PFSK-1 (cell line): Measurements from ENCODE around the gene ACOX1. TPM values are rescaled to one million over a fixed set of nuclear protein-coding genes. Genes with fewer than 3 reads are reported as not detected.

Experiments used
- FOXP2 ChIP-seq: optimal IDR thresholded peaks from 2 replicates; pipeline ENCODE3; 2011; ENCODE audit warnings: borderline replicate concordance, control low read depth, inconsistent platforms; ENCODE audit not compliant: insufficient read depth; ENCODE audit errors: extremely low read length, extremely low read depth
- POLR2AphosphoS5 ChIP-seq: IDR thresholded peaks from 2 replicates; pipeline ENCODE4 v1.6.1; 2012; ENCODE audit warnings: low read depth, mild to moderate bottlenecking, control low read depth, low read length, moderate library complexity
- SIN3A ChIP-seq: IDR thresholded peaks from 2 replicates; pipeline ENCODE4 v1.6.1; 2012; ENCODE audit warnings: mild to moderate bottlenecking, low read length, moderate library complexity, borderline replicate concordance; ENCODE audit not compliant: insufficient read depth
- TAF1 ChIP-seq: IDR thresholded peaks from 2 replicates; pipeline ENCODE4 v1.6.1; 2012; ENCODE audit warnings: low read length, control low read depth, borderline replicate concordance; ENCODE audit not compliant: insufficient read depth
- polyA plus RNA-seq: library from polyadenylated mRNA; unstranded; fragments of >200 nt; gene quantifications from one replicate; pipeline ENCODE4 v1.2.1, GENCODE V29; 2012; ENCODE audit warnings: low read depth, missing spikeins; ENCODE audit not compliant: insufficient read length
- TF ChIP-seq, protein P1 (sequence below), 2 experiments: IDR thresholded peaks; 2 replicates each; pipeline versions ENCODE4 v1.6.1 to v1.8.0; 2011 to 2012; ENCODE audit warnings: low read depth in 2 of 2, low read length in 2 of 2, control low read depth in 1 of 2, inconsistent platforms in 1 of 2, mild to moderate bottlenecking in 1 of 2, moderate library complexity in 1 of 2; ENCODE audit not compliant: insufficient read depth in 1 of 2

ACOX1 gene
- polyA plus RNA-seq: 16.4 TPM

DNA sequence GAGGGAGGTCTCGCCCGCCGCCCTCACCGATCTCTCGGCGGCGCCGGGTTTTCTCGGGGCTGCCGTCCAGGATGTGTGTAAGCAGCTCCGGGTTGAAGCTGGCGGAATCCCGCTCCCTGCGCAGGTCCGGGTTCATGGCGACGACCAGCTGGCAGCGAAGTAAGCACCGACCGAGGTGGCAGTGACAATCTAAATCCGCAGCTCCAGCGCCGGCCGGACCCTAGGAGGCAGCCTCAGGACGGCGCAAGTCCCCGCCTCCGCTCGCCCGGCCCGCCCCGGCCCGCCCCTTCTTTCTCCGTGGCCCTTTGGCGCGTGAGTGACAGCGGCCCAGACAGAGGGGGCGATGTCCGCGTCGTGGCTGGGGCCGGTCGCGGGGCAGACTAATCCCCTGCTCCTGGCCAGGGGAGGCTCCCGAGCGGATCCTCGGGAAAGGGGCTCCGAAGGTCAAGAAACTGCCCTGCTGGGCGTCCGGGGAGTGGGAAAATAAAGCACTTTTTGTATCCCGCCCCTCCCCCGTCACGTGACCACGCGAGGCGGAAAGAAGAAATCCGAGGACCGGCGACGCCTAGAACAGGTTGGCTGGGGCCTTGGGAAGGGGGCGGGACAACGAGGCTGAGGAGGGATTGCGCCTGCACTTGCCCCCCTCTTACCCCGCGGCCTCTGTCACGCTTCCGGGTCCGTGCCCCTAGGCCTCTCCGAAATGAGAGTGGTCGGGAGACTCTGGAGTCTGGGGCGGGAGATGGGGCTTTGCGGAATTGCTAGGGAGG lies at the start of gene ACOX1, which contains the start of gene TEN1:
ACOX1 (minus strand) TSS at position 229 of the 767 bp plus-strand sequence; CDS start at position 136, 93 bp downstream.
TEN1 (plus strand) TSS at position 303 of the 767 bp plus-strand sequence. CDS start 6,953 bp downstream, outside the sequence.
- peak; percentile 87; the same call in 1 of the 2 replicates for TF ChIP-seq TAF1
- TF ChIP-seq POLR2AphosphoS5: peak; percentile 87
- TF ChIP-seq FOXP2: peak; percentile 79
- TF ChIP-seq, protein P1, sequence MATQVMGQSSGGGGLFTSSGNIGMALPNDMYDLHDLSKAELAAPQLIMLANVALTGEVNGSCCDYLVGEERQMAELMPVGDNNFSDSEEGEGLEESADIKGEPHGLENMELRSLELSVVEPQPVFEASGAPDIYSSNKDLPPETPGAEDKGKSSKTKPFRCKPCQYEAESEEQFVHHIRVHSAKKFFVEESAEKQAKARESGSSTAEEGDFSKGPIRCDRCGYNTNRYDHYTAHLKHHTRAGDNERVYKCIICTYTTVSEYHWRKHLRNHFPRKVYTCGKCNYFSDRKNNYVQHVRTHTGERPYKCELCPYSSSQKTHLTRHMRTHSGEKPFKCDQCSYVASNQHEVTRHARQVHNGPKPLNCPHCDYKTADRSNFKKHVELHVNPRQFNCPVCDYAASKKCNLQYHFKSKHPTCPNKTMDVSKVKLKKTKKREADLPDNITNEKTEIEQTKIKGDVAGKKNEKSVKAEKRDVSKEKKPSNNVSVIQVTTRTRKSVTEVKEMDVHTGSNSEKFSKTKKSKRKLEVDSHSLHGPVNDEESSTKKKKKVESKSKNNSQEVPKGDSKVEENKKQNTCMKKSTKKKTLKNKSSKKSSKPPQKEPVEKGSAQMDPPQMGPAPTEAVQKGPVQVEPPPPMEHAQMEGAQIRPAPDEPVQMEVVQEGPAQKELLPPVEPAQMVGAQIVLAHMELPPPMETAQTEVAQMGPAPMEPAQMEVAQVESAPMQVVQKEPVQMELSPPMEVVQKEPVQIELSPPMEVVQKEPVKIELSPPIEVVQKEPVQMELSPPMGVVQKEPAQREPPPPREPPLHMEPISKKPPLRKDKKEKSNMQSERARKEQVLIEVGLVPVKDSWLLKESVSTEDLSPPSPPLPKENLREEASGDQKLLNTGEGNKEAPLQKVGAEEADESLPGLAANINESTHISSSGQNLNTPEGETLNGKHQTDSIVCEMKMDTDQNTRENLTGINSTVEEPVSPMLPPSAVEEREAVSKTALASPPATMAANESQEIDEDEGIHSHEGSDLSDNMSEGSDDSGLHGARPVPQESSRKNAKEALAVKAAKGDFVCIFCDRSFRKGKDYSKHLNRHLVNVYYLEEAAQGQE (IDR thresholded peaks at IDR 0.05; ENCODE audit: insufficient read depth in 1 of 2, low read depth in 2 of 2, low read length in 2 of 2): no peak; a peak in 1 of 4 replicates
- peak; percentile 60; the same call in 1 of the 2 replicates for TF ChIP-seq SIN3A

DNA sequence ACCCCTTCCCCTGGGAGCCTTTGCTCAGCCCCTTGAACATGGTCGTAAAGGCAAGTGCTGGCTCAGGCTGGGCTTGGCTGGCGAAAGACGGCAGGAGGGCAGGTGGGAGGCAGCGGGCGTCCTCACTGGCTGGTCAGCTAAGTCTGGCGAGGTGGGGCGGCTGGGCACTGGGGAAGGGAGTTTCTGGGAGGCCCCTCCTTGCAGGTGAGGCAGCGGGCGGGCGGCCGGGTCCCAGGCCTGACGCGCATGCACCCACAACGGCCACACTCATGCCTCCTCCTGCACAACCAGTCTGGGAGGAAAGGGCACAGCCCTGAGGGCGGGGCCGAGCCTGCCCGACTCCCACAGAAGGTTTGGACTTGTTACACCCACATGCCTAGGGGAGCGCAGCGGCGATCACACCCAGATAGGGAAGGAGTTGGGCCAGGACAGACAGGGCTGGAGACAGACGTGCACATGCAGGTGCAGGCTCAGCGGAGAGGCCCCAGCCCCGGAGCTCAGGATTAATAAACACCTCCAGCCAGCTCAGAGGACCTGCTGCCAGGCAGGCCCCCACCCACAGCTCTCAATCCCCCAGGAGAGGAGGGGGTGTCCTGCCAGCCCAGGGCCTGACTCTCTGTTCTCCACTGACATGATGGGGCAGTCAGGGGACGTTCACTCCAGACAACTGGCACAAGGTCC lies 48.3 kb upstream of the ACOX1 start, which contains the start of gene EVPL:
EVPL (minus strand) TSS at position 148 of the 681 bp plus-strand sequence; CDS start at position 40, 108 bp downstream.
- TF ChIP-seq, protein P1 (IDR thresholded peaks at IDR 0.05; ENCODE audit: insufficient read depth in 1 of 2, low read depth in 2 of 2, low read length in 2 of 2): no peak
- TF ChIP-seq SIN3A (no peak), POLR2AphosphoS5 (no peak), TAF1 (no peak), FOXP2 (no peak)

DNA sequence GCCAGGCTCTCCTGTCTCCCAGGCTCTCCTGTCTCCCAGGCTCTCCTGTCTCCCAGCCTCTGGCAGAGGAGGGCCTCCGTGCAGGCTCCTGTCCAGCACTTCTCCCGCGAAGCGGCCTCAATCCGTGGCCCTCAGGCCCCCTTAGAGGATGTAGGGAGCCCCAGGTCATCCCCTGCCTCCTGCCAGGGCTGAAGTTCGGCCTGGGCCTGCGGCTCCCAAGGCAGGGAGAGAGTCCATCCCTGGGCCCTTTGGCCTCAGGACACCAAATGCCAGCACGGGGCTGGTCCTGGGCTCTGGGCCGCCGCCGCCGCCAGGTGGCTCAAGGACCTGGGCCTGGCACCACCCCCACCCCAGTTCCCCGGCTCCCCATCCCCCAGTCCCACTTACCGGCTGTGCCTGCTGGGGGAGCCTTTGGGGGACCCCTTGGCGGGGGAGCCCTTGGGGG lies 47.8 kb upstream of the ACOX1 start:
- TF ChIP-seq, protein P1 (IDR thresholded peaks at IDR 0.05; ENCODE audit: insufficient read depth in 1 of 2, low read depth in 2 of 2, low read length in 2 of 2): no peak
- no peak for TF ChIP-seq POLR2AphosphoS5
- no peak for TF ChIP-seq SIN3A
- no peak for TF ChIP-seq TAF1
- TF ChIP-seq FOXP2: no peak

DNA sequence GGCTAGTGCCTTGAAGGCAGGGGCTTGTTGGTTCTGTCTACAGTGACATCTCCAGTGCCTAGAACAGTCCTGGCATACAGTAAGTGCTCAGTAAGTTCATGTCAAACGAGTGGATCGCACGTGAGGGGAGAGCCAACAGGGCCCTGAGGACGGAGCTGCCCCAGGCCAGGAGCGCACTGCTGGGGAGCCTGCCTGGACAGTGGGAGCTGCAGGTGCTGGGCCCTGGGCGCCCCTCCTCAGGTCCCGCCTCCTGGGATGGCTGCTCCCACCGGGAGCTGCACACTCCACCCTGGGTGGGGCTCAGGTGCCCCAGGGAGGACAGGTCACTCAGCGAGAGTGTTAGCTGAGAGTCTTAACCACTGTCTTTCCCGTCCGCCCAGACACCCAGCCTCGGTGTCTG lies 46.3 kb upstream of the ACOX1 start:
- TF ChIP-seq, protein P1 (IDR thresholded peaks at IDR 0.05; ENCODE audit: insufficient read depth in 1 of 2, low read depth in 2 of 2, low read length in 2 of 2): no peak
- TF ChIP-seq TAF1: no peak
